Neural cell (in vitro differentiated cells): Measurements from ENCODE around the gene DTD1.

Experiments used
- EP300 ChIP-seq: fragments of 450-650 bp; conservative IDR thresholded peaks from 2 replicates; pipeline ENCODE4 v1.6.1; 2014; ENCODE audit warnings: antibody characterized with exemption, mild to moderate bottlenecking, moderate library complexity; ENCODE audit not compliant: poor library complexity, severe bottlenecking
- EZH2 ChIP-seq: fragments of 200-600, 300-800 bp; shearing (Covaris generic), sonication (generic); IDR thresholded peaks from 2 replicates; pipeline ENCODE4 v1.6.1; 2014; ENCODE audit warnings: antibody characterized with exemption, low read length, borderline replicate concordance, mild to moderate bottlenecking; ENCODE audit not compliant: insufficient read depth, poor library complexity, severe bottlenecking
- MXI1 ChIP-seq: fragments of 450-650 bp; conservative IDR thresholded peaks from 2 replicates; pipeline ENCODE4 v1.6.1; 2014; ENCODE audit warnings: antibody characterized with exemption, mild to moderate bottlenecking; ENCODE audit not compliant: poor library complexity, severe bottlenecking
- POLR2AphosphoS5 ChIP-seq: IDR thresholded peaks from 2 replicates; pipeline ENCODE4 v1.6.1; 2012
- RAD21 ChIP-seq: fragments of 450-650 bp; conservative IDR thresholded peaks from 2 replicates; pipeline ENCODE4 v1.6.1; 2014; ENCODE audit warnings: antibody characterized with exemption, mild to moderate bottlenecking, moderate library complexity
- TF ChIP-seq, protein P1 (sequence below): fragments of 450-650 bp; IDR thresholded peaks from 2 replicates; pipeline ENCODE4 v1.5.1; 2014; ENCODE audit warnings: antibody characterized with exemption, mild to moderate bottlenecking, moderate library complexity; ENCODE audit not compliant: poor library complexity, severe bottlenecking
- TF ChIP-seq, protein P2 (sequence below): IDR thresholded peaks from 2 replicates; pipeline ENCODE4 v1.6.1; 2012; ENCODE audit warnings: borderline replicate concordance

DNA sequence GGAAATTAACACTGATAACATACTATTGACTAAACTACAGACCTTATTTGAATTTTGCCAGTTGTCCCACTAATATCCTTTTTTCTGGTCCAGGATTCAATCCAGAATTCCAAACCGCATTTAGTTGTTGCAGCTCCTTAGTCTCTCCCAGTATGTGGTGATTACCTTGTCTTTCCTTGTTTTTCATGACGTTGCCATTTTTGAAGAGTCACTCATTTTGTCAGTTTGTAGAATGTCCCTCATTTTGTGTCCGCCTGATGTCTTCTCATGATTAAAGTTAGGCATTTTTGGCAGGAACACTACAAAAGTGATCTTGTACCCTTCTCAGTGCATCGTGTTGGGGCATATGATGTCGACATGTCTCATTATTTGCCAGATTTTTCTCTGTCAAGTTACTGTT, 33.1 kb downstream of the DTD1 start:
- TF ChIP-seq, protein P1, sequence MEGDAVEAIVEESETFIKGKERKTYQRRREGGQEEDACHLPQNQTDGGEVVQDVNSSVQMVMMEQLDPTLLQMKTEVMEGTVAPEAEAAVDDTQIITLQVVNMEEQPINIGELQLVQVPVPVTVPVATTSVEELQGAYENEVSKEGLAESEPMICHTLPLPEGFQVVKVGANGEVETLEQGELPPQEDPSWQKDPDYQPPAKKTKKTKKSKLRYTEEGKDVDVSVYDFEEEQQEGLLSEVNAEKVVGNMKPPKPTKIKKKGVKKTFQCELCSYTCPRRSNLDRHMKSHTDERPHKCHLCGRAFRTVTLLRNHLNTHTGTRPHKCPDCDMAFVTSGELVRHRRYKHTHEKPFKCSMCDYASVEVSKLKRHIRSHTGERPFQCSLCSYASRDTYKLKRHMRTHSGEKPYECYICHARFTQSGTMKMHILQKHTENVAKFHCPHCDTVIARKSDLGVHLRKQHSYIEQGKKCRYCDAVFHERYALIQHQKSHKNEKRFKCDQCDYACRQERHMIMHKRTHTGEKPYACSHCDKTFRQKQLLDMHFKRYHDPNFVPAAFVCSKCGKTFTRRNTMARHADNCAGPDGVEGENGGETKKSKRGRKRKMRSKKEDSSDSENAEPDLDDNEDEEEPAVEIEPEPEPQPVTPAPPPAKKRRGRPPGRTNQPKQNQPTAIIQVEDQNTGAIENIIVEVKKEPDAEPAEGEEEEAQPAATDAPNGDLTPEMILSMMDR = no peak
- TF ChIP-seq POLR2AphosphoS5 (no peak), RAD21 (no peak), EP300 (no peak), MXI1 (no peak), EZH2 (no peak)
- TF ChIP-seq, protein P2, sequence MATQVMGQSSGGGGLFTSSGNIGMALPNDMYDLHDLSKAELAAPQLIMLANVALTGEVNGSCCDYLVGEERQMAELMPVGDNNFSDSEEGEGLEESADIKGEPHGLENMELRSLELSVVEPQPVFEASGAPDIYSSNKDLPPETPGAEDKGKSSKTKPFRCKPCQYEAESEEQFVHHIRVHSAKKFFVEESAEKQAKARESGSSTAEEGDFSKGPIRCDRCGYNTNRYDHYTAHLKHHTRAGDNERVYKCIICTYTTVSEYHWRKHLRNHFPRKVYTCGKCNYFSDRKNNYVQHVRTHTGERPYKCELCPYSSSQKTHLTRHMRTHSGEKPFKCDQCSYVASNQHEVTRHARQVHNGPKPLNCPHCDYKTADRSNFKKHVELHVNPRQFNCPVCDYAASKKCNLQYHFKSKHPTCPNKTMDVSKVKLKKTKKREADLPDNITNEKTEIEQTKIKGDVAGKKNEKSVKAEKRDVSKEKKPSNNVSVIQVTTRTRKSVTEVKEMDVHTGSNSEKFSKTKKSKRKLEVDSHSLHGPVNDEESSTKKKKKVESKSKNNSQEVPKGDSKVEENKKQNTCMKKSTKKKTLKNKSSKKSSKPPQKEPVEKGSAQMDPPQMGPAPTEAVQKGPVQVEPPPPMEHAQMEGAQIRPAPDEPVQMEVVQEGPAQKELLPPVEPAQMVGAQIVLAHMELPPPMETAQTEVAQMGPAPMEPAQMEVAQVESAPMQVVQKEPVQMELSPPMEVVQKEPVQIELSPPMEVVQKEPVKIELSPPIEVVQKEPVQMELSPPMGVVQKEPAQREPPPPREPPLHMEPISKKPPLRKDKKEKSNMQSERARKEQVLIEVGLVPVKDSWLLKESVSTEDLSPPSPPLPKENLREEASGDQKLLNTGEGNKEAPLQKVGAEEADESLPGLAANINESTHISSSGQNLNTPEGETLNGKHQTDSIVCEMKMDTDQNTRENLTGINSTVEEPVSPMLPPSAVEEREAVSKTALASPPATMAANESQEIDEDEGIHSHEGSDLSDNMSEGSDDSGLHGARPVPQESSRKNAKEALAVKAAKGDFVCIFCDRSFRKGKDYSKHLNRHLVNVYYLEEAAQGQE = no peak
